GM10266 (cell line): Measurements from ENCODE around the gene LRBA.
"Not testable (repeated sequence)": the region's sequence is repeated elsewhere in the genome, so short reads cannot be mapped to it uniquely, and the experiment has no call there.

ENCODE experiments used
- DNase-seq: peaks from one replicate; pipeline ENCODE4 v3.0.0; 2012; ENCODE audit errors: extremely low spot score
- TF ChIP-seq, protein P1 (sequence below): IDR thresholded peaks from 2 replicates; pipeline ENCODE4 v1.5.1; 2012; ENCODE audit warnings: mild to moderate bottlenecking, low read depth; ENCODE audit not compliant: control insufficient read depth, insufficient read depth; ENCODE audit errors: missing control alignments

Gene LRBA

DNA sequence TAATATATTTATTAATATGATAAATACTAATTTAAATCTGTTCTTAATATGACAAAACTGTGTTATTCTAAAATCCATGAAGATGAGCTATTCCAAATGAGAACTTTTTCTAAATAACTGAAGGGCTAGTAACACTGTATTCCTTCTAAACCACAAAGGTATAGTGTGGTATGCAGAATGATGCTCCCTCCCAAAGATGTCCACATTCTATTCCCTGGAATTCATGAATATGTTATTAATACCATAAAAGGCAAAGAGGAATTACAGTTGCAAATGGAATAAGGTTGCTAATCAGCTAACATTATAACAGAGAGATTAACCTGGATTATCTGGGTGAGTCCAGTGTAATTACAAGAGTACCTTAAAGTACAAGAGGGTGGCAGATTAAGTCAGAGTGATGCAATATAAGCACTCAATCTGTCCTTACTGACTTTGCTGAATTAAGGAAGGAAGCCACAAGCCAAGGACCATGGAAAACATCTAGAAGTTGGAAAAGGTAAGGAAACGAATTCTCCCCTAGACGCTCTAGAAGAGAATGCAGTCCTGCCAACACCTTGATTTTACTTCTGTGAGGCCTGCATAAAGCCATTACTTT, 453.8 kb downstream of the LRBA start:
- no peak for DNase-seq
- TF ChIP-seq, protein P1, sequence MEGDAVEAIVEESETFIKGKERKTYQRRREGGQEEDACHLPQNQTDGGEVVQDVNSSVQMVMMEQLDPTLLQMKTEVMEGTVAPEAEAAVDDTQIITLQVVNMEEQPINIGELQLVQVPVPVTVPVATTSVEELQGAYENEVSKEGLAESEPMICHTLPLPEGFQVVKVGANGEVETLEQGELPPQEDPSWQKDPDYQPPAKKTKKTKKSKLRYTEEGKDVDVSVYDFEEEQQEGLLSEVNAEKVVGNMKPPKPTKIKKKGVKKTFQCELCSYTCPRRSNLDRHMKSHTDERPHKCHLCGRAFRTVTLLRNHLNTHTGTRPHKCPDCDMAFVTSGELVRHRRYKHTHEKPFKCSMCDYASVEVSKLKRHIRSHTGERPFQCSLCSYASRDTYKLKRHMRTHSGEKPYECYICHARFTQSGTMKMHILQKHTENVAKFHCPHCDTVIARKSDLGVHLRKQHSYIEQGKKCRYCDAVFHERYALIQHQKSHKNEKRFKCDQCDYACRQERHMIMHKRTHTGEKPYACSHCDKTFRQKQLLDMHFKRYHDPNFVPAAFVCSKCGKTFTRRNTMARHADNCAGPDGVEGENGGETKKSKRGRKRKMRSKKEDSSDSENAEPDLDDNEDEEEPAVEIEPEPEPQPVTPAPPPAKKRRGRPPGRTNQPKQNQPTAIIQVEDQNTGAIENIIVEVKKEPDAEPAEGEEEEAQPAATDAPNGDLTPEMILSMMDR: no peak

DNA sequence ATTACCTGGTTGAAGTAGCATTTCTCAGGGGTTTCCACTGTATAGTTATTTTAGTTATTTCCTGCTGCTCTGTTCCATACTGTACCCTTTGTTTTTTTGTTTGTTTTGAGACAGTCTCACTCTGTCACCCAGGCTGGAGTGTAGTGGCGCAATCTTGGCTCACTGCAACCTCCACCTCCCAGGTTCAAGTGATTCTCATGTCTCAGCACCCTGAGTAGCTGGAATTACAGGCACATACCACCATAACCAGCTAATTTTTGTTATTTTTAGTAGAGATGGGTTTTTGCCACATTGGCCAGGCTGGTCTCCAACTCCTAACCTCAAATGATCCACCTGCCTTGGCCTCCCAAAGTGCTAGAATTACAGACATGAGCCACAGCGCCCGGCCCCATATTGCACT, 457.3 kb downstream of the LRBA start:
- not testable (repeated sequence) for DNase-seq

DNA sequence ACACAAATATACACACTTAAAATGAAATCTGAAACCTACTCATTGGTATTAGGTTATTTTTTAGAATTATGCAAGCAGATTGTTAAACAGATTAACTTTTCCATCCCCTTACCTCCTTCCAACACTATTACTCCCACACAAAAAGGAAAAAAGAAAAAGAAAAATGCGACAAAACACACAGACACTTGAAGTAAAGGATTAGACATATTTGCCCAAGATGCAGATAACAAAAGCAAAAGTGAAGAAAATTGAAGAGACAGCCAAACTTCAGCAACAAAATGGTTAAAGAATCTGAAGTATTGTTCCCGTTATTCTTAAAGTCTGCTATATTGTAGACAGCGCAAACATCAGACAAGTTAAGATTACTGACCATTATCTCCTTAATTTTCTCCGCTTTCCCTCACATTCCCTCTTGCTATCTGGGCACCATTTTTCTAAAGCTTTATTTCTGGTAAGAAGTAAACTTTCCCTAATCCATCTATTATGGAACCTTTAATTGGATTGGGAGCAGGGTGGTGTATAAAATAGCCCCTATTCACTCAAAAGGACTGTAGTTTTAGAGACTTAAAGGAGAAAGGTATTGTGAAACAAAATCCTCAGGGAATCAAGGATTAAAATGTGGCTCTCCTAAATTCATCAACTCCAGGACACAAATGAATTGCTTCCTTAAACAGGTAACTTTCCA, 467.8 kb downstream of the LRBA start:
- no peak for DNase-seq
- TF ChIP-seq, protein P1: no peak

DNA sequence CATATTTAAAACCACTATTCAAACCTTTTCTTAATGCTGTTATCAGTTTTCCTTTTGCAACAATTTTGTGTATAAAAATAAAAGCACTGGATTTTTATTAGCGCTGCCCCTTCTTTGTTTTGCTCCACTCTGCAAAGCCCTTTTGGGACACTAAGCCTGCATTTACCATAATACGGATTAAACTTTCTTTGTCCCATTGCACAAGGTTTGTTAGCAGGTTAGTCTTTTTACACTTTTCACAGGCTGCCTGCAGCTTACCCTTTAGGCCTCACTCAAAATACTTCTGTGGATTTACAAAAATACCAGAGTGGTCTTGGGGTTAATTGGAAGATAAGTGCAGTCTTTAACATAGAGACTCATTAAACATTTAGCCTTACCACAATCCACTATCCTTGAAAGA, 468.8 kb downstream of the LRBA start:
- DNase-seq: no peak
- TF ChIP-seq, protein P1: no peak

DNA sequence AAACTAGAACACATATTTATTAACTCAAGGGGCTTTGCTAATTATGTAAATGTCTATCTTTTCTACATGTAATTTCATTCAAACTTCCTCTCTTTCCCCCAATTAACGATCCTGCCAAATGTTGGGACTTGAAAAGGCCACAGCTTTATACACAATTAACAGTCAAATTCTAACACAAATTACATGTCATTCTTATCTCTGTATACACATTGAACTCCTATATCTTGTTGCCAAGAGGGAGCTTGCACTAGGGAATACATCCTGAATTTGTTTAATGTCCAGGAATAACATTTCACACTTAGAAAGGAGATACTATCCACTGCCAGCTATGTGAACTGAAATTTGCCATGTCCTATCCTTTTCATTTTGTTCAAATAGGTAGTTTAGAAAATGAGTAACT, 472.0 kb downstream of the LRBA start:
- TF ChIP-seq, protein P1: no peak
- no peak for DNase-seq

DNA sequence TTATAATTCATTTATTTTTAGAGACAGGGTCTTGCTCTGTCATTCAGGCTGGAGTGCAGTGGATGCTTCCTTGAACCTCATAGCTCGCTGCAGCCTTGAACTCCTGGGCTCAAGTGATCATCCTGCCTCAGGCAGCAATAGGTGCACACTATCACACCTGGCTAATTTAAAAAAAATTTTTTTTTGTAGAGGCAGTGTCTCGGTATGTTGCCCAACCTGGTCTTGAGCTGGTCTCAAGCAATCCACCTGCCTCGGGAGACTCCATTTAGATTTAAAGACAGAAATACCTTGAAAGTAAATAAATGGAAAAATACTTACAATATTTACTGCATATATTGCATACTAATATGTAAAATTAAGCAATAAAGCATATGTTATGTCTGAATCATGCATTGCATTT, 473.4 kb downstream of the LRBA start:
- TF ChIP-seq, protein P1: no peak
- no peak for DNase-seq

DNA sequence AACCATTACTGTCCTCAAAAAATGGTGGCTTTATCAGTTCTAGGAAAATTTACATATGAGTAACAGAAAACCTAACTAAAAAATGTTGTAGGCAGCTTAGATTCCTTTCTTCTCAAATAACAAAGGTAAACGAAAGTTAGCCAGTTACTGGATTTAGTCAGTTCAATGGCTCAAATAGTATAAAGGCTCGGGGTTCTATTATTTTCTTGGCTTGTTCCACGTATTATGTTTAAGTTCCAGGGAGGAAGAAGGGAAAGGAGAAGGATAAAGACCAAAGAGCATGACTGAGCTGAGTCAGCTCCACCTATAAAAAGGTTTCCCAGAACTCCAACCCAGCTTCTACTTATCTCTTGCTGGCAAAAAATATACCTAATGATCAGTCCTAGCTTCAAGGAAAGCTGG, 474.1 kb downstream of the LRBA start:
- DNase-seq: no peak

More for the DNA sequence above, 474.1 kb downstream of the LRBA start:
- TF ChIP-seq, protein P1: no peak
